Measurements from ENCODE around the gene NEK7. TPM values are rescaled to one million over a fixed set of nuclear protein-coding genes. Genes with fewer than 3 reads are reported as not detected.

Gene NEK7
- 10 to 100 TPM; 68.9 to 71.7 TPM for total RNA-seq

DNA sequence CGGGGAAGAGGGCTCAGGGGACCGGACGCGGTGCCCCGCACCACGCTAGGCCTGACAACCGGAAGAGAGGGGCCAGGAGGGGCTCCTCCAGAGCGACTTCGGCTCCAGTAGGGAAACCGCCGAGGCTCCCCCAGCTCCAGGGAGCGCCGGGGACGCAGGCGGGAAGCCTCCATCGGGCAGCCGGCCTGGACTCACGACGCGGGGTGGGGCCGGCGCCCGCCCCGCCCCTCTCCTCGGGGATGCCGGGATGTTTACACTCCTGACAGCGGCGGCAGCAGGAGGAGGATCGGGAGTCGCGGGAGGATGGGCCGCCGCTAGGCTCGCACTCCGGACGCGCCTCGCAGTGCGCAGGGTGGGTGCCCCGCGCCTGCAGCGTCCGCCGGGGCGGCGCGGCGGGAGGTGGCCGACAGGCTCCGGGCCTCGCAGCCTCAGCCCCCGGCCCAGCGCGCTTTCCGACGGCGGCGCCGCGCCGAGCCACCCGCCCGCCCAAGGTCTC is at the start of gene NEK7:
Gene NEK7 (plus strand): TSS at position 254 of the 496 bp plus-strand sequence. CDS start 75,583 bp downstream, outside the sequence.
- POLR2A ChIA-PET, result interaction anchor here (0.8 to 2.6 kb wide), 11 partner anchors 9 to 382 kb away, joined by 3 to 11 read pairs (median 4); partner anchors contain the start of gene DENND1B

GRCh38 chr1:198107091-198107501 is 49.7 kb upstream of the NEK7 start:
- no peaks in the 10 kb centered on the region for H3K27me3 Mint-ChIP-seq
- ATAC-seq (ENCODE audit: low read depth) (no peak), DNase-seq (no peak)

More for the DNA sequence above, at the start of gene NEK7:
- H3K36me3 Mint-ChIP-seq, result peaks cover 3% of the 10 kb centered on the region
- peak; percentile 85 for DNase-seq
- H3K4me3 Mint-ChIP-seq, result peak within 1 kb of the TSS; percentile 98
- peak; percentile 40 for ATAC-seq (ENCODE audit: low read depth)
- peaks cover 24% of the 10 kb centered on the region for H3K4me1 Mint-ChIP-seq
- H3K27me3 Mint-ChIP-seq, result no peaks in the 10 kb centered on the region
- H3K9me3 Mint-ChIP-seq, result no peaks in the 10 kb centered on the region
- H3K27ac Mint-ChIP-seq, result peak within 1 kb of the TSS; percentile 99

DNA sequence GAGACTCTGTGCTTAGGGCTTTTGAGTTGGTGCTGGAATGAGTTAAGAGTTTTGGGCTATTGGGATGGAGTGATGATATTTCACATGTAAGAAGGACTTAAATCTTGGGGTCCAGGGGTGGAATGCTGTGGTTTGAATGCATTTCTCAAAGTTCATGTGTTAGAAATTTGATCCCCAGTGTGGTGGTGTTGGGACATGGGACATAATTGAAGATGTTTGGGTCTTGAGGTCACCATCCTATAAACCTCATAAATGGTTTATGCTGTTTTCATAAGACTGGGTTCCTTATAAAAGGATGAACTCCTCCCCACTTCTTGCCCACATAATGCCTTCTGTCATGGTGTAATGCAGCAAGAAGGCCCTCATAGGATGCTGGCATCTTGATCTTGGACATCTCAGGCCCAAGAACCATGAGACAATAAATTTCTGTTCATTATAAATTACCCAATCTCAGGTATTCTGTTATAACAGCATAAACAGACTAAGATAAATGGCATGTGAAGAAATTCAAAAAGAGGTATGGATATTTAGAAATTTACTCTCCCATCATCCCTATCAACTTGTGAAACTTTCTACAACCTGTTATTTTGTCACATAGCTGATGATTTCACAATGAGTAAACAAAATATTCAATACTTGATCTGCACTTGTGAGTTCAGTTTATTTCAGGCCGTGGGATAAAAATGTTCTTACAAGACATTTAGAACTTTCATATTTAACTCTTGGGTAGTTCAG is 48.0 kb upstream of the NEK7 start:
- H3K27ac Mint-ChIP-seq, result no peak overlapping the region
- ATAC-seq (ENCODE audit: low read depth) (no peak), DNase-seq (no peak)
- H3K4me1 Mint-ChIP-seq, result peaks cover 3% of the 10 kb centered on the region
- H3K4me3 Mint-ChIP-seq, result no peak overlapping the region
- POLR2A ChIA-PET, result no interaction called here
- H3K27me3 Mint-ChIP-seq, result no peaks in the 10 kb centered on the region
- peaks cover 2% of the 10 kb centered on the region for H3K9me3 Mint-ChIP-seq
- peaks cover 1% of the 10 kb centered on the region for H3K36me3 Mint-ChIP-seq

More at GRCh38 chr1:198107091-198107501, 49.7 kb upstream of the NEK7 start:
- Mint-ChIP-seq H3K27ac (no peak overlapping the region), H3K9me3 (peaks cover 2% of the 10 kb centered on the region), H3K36me3 (peaks cover 6% of the 10 kb centered on the region), H3K4me1 (peaks cover 17% of the 10 kb centered on the region), H3K4me3 (no peak overlapping the region)
- POLR2A ChIA-PET, result no interaction called here

DNA sequence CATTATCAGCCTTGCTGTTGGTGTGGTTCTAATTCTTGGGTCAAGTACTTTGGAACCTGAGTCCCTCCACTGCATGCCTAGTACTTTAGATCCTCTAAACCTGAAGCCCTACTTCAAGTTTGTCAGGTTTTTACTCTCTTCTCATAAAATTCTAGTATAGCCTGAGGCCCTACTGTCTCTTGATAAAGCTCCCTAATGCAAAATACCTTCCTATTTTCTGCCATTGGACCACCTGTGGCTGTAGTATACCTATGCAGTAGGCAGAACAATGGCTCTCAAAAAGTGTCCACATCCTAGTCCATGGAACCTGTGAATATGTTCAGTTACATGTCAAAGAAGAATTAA is 47.5 kb upstream of the NEK7 start:
- Mint-ChIP-seq H3K4me3 (no peak overlapping the region), H3K36me3 (no peaks in the 10 kb centered on the region), H3K4me1 (peaks cover 3% of the 10 kb centered on the region), H3K27ac (no peak overlapping the region), H3K27me3 (no peaks in the 10 kb centered on the region), H3K9me3 (peaks cover 2% of the 10 kb centered on the region)
- ATAC-seq (ENCODE audit: low read depth) (no peak), DNase-seq (no peak)
- POLR2A ChIA-PET, result no interaction called here

GRCh38 chr1:198113342-198113750 is 43.5 kb upstream of the NEK7 start:
- POLR2A ChIA-PET, result no interaction called here
- no peaks in the 10 kb centered on the region for H3K36me3 Mint-ChIP-seq
- no peak overlapping the region for H3K4me3 Mint-ChIP-seq
- peaks cover 1% of the 10 kb centered on the region for H3K9me3 Mint-ChIP-seq
- peaks cover 6% of the 10 kb centered on the region for H3K27me3 Mint-ChIP-seq
- no peak for DNase-seq
- no peak overlapping the region for H3K27ac Mint-ChIP-seq
- no peak for ATAC-seq (ENCODE audit: low read depth)
- H3K4me1 Mint-ChIP-seq, result no peaks in the 10 kb centered on the region

GRCh38 chr1:198116069-198116468 is 40.7 kb upstream of the NEK7 start:
- H3K27me3 Mint-ChIP-seq, result peaks cover 6% of the 10 kb centered on the region
- no peaks in the 10 kb centered on the region for H3K36me3 Mint-ChIP-seq
- H3K27ac Mint-ChIP-seq, result no peak overlapping the region
- H3K9me3 Mint-ChIP-seq, result no peaks in the 10 kb centered on the region
- POLR2A ChIA-PET, result no interaction called here
- H3K4me3 Mint-ChIP-seq, result no peak overlapping the region
- DNase-seq (no peak), ATAC-seq (ENCODE audit: low read depth) (no peak)
- no peaks in the 10 kb centered on the region for H3K4me1 Mint-ChIP-seq

- H3K36me3 Mint-ChIP-seq, result no peaks in the 10 kb centered on the region
These were observed 40.3 kb upstream of the NEK7 start for GRCh38 chr1:198116469-198116868.

DNA sequence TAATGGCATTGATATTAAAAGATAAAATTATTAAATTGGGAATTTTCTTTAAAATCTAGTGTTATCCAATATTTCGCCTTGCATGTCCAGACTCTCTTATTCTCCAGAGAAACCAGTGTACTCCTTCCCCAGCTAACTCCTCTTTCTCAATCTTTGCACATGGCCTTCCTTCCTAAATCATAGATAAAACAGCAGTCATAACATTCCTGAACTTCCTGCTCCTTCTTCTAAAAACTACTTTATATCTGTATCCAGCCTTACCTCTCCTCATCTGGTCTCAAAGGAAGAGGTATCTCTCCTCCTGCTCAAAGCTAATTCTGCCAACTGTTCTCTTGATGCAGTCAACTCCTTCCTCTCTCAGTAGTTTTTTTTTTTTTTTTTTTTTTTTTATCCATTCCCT is 39.5 kb upstream of the NEK7 start:
- H3K27ac Mint-ChIP-seq, result no peak overlapping the region
- no peaks in the 10 kb centered on the region for H3K36me3 Mint-ChIP-seq
- H3K27me3 Mint-ChIP-seq, result peaks cover 6% of the 10 kb centered on the region
- POLR2A ChIA-PET, result interaction anchor here (1.8 kb wide), 1 partner anchor 15 kb away, joined by 4 read pairs; no protein-coding TSS in a partner anchor
- peaks cover 3% of the 10 kb centered on the region for H3K9me3 Mint-ChIP-seq
- no peak for ATAC-seq (ENCODE audit: low read depth)
- H3K4me1 Mint-ChIP-seq, result no peaks in the 10 kb centered on the region
- DNase-seq, result no peak
- no peak overlapping the region for H3K4me3 Mint-ChIP-seq

More at GRCh38 chr1:198116469-198116868, 40.3 kb upstream of the NEK7 start:
- Mint-ChIP-seq H3K4me1 (no peaks in the 10 kb centered on the region), H3K27ac (no peak overlapping the region), H3K27me3 (peaks cover 6% of the 10 kb centered on the region), H3K4me3 (no peak overlapping the region), H3K9me3 (peaks cover 1% of the 10 kb centered on the region)
- DNase-seq (no peak), ATAC-seq (ENCODE audit: low read depth) (no peak)
- POLR2A ChIA-PET, result no interaction called here

GRCh38 chr1:198118134-198118533 is 38.7 kb upstream of the NEK7 start:
- peaks cover 3% of the 10 kb centered on the region for H3K9me3 Mint-ChIP-seq

DNA sequence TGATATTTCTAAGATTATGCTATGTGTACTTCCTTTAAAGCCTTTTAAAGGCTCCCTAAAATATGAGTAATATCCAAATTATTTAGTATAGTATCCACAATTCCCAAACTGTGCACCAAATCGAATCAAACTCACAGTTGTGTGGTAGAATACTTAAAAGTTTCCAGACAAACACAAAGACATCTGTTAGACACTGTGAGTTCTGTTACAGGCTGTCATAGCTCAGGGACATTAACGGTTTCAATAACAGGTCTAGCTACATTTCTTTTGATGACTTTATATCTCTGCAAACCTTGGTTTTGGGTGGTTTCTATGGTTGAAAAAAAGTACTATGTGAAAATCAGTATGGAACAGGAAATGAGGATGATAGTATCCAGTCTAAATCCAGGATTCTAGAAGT is 36.9 kb upstream of the NEK7 start:
- Mint-ChIP-seq H3K36me3 (no peaks in the 10 kb centered on the region), H3K27ac (no peak overlapping the region), H3K4me1 (peaks cover 2% of the 10 kb centered on the region), H3K27me3 (peaks cover 6% of the 10 kb centered on the region), H3K4me3 (no peak overlapping the region), H3K9me3 (peaks cover 3% of the 10 kb centered on the region)
- no peak for DNase-seq
- POLR2A ChIA-PET, result no interaction called here
- no peak for ATAC-seq (ENCODE audit: low read depth)

More at GRCh38 chr1:198118134-198118533, 38.7 kb upstream of the NEK7 start:
- Mint-ChIP-seq H3K4me1 (peaks cover 1% of the 10 kb centered on the region), H3K36me3 (no peaks in the 10 kb centered on the region), H3K4me3 (no peak overlapping the region), H3K27me3 (peaks cover 6% of the 10 kb centered on the region), H3K27ac (no peak overlapping the region)
- ATAC-seq (ENCODE audit: low read depth), result no peak
- no peak for DNase-seq
- POLR2A ChIA-PET, result interaction anchor here (1.8 kb wide), 1 partner anchor 16 kb away, joined by 4 read pairs; no protein-coding TSS in a partner anchor

- Mint-ChIP-seq H3K4me1 (peaks cover 2% of the 10 kb centered on the region), H3K9me3 (peaks cover 3% of the 10 kb centered on the region), H3K4me3 (no peak overlapping the region), H3K36me3 (no peaks in the 10 kb centered on the region), H3K27ac (no peak overlapping the region), H3K27me3 (peaks cover 6% of the 10 kb centered on the region)
- POLR2A ChIA-PET, result no interaction called here
- ATAC-seq (ENCODE audit: low read depth) (no peak), DNase-seq (no peak)
These were observed 35.6 kb upstream of the NEK7 start for GRCh38 chr1:198121056-198121826.

DNA sequence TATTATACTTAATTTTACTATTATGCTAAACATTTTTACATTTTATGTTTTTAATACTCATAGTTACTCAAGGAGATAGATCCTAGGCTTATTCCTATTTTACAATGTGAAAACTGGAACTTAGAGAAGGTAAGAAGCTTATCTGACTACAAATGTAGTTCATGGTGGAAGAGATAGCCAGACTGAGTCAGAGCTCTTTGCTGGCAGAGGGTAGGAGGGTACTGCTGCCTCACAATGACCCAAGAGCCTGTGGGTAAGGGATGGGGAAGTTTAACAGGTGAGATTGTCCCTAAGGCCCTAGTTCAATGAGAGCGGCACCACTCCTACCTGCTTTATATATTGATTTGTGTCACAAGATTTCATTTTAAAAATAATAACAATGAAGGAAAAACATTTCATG is 34.1 kb upstream of the NEK7 start:
- no peak for ATAC-seq (ENCODE audit: low read depth)
- Mint-ChIP-seq H3K27ac (no peak overlapping the region), H3K36me3 (no peaks in the 10 kb centered on the region), H3K27me3 (no peaks in the 10 kb centered on the region), H3K4me1 (peaks cover 2% of the 10 kb centered on the region), H3K4me3 (no peak overlapping the region), H3K9me3 (peaks cover 3% of the 10 kb centered on the region)
- no peak for DNase-seq
- POLR2A ChIA-PET, result no interaction called here

- H3K36me3 Mint-ChIP-seq, result no peaks in the 10 kb centered on the region
- H3K9me3 Mint-ChIP-seq, result peaks cover 3% of the 10 kb centered on the region
- ATAC-seq (ENCODE audit: low read depth) (no peak), DNase-seq (no peak)
- H3K27ac Mint-ChIP-seq, result no peak overlapping the region
- no peaks in the 10 kb centered on the region for H3K27me3 Mint-ChIP-seq
- H3K4me1 Mint-ChIP-seq, result peaks cover 2% of the 10 kb centered on the region
- H3K4me3 Mint-ChIP-seq, result no peak overlapping the region
- POLR2A ChIA-PET, result no interaction called here
These were observed 33.7 kb upstream of the NEK7 start for GRCh38 chr1:198123133-198123532.

All from activated naive CD8-positive, alpha-beta T cell treated with anti-CD3 and anti-CD28 coated beads, Interleukin-2, amount 10 ng/mL, durations not matched to agents 7 days and 5 days (primary cell).